ENCODE data around the gene CFI.
A peak's percentile ranks its signal among the peaks of the same experiment; 100 is the strongest.

Gene CFI

DNA sequence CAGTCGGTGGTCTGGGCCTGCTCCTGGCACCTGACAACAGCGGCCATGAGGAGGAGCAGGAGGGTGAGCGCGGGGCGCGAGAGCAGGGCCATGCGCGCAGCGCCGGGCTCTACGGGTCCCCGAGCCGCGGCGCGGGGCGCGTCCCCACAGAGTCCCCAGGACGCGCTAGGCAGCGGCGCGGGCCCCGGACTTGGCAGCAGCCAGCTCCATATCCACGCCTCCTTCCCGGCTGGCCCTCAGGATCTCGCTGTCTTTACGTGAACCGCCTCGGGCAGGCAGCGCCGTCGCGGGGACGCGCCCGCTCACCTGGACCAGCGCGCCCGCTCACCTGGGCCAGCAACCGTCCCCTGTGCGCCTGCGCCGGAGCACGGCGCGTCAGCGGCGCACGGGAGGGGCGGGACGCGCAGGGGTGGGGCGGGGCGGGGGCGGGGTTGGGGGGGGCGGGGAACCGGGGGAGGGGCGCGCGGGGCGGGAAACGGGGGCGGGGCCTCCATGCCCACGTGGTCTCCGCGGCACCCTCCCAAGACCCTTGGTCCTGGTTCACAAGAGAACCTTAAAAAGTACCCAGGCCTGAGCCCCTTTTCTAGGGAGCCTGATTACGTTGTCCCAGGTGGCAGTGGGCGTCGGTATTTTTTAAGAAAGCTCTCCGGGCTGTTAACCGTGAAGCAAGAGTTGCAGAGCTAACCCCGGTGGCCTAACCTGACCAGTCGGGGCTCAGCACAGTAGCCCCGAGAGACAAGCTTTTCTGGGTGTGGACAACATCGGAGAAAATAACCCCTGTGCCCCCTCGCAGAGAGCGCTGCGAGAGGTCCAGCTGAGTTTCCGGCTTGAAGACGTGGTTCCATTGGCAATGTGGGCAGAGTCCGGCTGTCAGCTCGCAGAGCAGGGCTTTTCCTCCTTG lies 71.8 kb downstream of the CFI start, which contains the start of gene PLA2G12A:
TSS of gene PLA2G12A (minus strand) at position 353 of the 901 bp plus-strand sequence. CDS start at position 92, 261 bp downstream.
- peak within 1 kb of the TSS; percentile 76 for H3K27ac ChIP-seq
- no peak for TF ChIP-seq CTCF (conservative IDR thresholded peaks at IDR 0.05; ENCODE audit: low read depth)
- ChIA-PET CTCF (no interaction called here), POLR2A (ENCODE audit: low non-redundant PET) (interaction anchor here (1.0 kb wide), 1 partner anchor 27 kb away, joined by 3 read pairs; the partner anchor contains the start of gene CASP6)
- peak; percentile 91 for DNase-seq (ENCODE audit: low spot score)

GRCh38 chr4:109729117-109729717 lies 72.6 kb downstream of the CFI start:
- DNase-seq (ENCODE audit: low spot score), result no peak
- CTCF ChIA-PET, result no interaction called here
- POLR2A ChIA-PET (ENCODE audit: low non-redundant PET), result interaction anchor here (1.0 kb wide), 1 partner anchor 26 kb away, joined by 3 read pairs; the partner anchor contains the start of gene CASP6
- no peak for TF ChIP-seq CTCF (conservative IDR thresholded peaks at IDR 0.05; ENCODE audit: low read depth)
- H3K27ac ChIP-seq, result peak overlapping the region; percentile 76

GRCh38 chr4:109728385-109728784 lies 73.4 kb downstream of the CFI start:
- H3K27ac ChIP-seq, result no peak overlapping the region
- no peak for DNase-seq (ENCODE audit: low spot score)
- no peak for TF ChIP-seq CTCF (conservative IDR thresholded peaks at IDR 0.05; ENCODE audit: low read depth)
- CTCF ChIA-PET, result no interaction called here
- POLR2A ChIA-PET (ENCODE audit: low non-redundant PET), result no interaction called here

DNA sequence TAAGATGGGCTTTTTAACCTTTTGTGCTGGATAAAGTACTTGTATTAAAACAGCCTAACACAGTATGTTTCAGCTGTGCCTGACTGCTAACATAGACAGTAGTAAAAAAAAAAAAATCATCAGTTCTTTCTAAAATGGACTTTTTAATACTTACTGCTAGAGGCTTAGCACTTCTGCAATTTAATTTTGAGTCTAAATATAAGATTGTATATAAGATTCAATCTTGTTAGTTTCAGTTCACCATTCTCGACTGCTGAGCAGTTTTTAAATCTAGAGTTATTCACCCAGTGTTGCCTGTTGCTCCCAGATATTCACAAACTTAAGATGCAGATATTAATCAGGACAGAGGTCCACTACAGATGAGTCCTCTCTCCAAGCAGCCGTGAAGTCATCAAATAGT lies 78.7 kb downstream of the CFI start:
- CTCF ChIA-PET, result no interaction called here
- DNase-seq (ENCODE audit: low spot score), result no peak
- no peak for TF ChIP-seq CTCF (conservative IDR thresholded peaks at IDR 0.05; ENCODE audit: low read depth)
- H3K27ac ChIP-seq, result no peak overlapping the region
- POLR2A ChIA-PET (ENCODE audit: low non-redundant PET), result no interaction called here

GRCh38 chr4:109722357-109722756 lies 79.4 kb downstream of the CFI start:
- ChIA-PET CTCF (no interaction called here), POLR2A (ENCODE audit: low non-redundant PET) (no interaction called here)
- no peak for TF ChIP-seq CTCF (conservative IDR thresholded peaks at IDR 0.05; ENCODE audit: low read depth)
- DNase-seq (ENCODE audit: low spot score), result no peak
- H3K27ac ChIP-seq, result no peak overlapping the region

GRCh38 chr4:109721033-109721432 lies 80.8 kb downstream of the CFI start:
- POLR2A ChIA-PET (ENCODE audit: low non-redundant PET), result no interaction called here
- no peak for TF ChIP-seq CTCF (conservative IDR thresholded peaks at IDR 0.05; ENCODE audit: low read depth)
- H3K27ac ChIP-seq, result no peak overlapping the region
- DNase-seq (ENCODE audit: low spot score), result peak; percentile 50
- CTCF ChIA-PET, result no interaction called here
